GM12878 (cell line): Measurements from ENCODE around the gene DAO. TPM values are rescaled to one million over a fixed set of nuclear protein-coding genes. Genes with fewer than 3 reads are reported as not detected.
A peak's percentile ranks its signal among the peaks of the same experiment; 100 is the strongest.

Source experiments
- CHD2 ChIP-seq: IDR thresholded peaks from 2 replicates; pipeline ENCODE4 v1.6.1; 2011; ENCODE audit warnings: low read depth, low read length, improper control_type of control experiment, borderline replicate concordance
- HDGF ChIP-seq: fragments of 450-650 bp; IDR thresholded peaks from 2 replicates; pipeline ENCODE4 v1.6.1; 2016; ENCODE audit warnings: antibody characterized with exemption
- KLF5 ChIP-seq: fragments of 450-650 bp; IDR thresholded peaks from 2 replicates; pipeline ENCODE4 v1.6.1; 2014; ENCODE audit warnings: mild to moderate bottlenecking; ENCODE audit not compliant: partially characterized antibody
- NFYB ChIP-seq: IDR thresholded peaks from 2 replicates; pipeline ENCODE4 v1.6.1; 2011; ENCODE audit warnings: low read depth, mild to moderate bottlenecking, low read length, improper control_type of control experiment, moderate library complexity; ENCODE audit not compliant: insufficient read depth
- NR2F1 ChIP-seq: fragments of 450-650 bp; conservative IDR thresholded peaks from 2 replicates; pipeline ENCODE4 v1.6.1; 2017; ENCODE audit warnings: mild to moderate bottlenecking
- PML ChIP-seq: IDR thresholded peaks from 2 replicates; pipeline ENCODE4 v1.6.1; 2012; ENCODE audit warnings: low read length, inconsistent platforms
- POLR2AphosphoS2 ChIP-seq: IDR thresholded peaks from 2 replicates; pipeline ENCODE4 v1.6.1; 2011; ENCODE audit warnings: low read depth, mild to moderate bottlenecking, low read length, improper control_type of control experiment, moderate library complexity
- POLR2AphosphoS5 ChIP-seq: IDR thresholded peaks from 2 replicates; pipeline ENCODE4 v1.6.1; 2011; ENCODE audit warnings: mild to moderate bottlenecking, low read length, inconsistent platforms
- POU2F2 ChIP-seq: IDR thresholded peaks from 3 replicates; pipeline ENCODE4 v1.6.1; 2011; ENCODE audit warnings: low read depth, mild to moderate bottlenecking, low read length, borderline replicate concordance
- RCOR1 ChIP-seq: conservative IDR thresholded peaks from 2 replicates; pipeline ENCODE4 v1.6.1; 2012; ENCODE audit warnings: low read depth, low read length, improper control_type of control experiment
- RFX5 ChIP-seq: IDR thresholded peaks from 2 replicates; pipeline ENCODE4 v1.6.1; 2011; ENCODE audit warnings: low read depth, low read length, improper control_type of control experiment
- SIN3A ChIP-seq: IDR thresholded peaks from 2 replicates; pipeline ENCODE4 v1.6.1; 2012; ENCODE audit warnings: low read depth, low read length, improper control_type of control experiment
- SP1 ChIP-seq: IDR thresholded peaks from one replicate; pipeline ENCODE4 v1.6.1; 2011; ENCODE audit warnings: low read depth, low read length
- SREBF2 ChIP-seq: IDR thresholded peaks from 2 replicates; pipeline ENCODE4 v1.6.1; 2012; ENCODE audit warnings: mild to moderate bottlenecking, low read length
- TAF1 ChIP-seq: IDR thresholded peaks from 2 replicates; pipeline ENCODE4 v1.6.1; 2011; ENCODE audit warnings: mild to moderate bottlenecking, low read depth, low read length, borderline replicate concordance
- TCF12 ChIP-seq: IDR thresholded peaks from 2 replicates; pipeline ENCODE4 v1.6.1; 2011; ENCODE audit warnings: low read depth, mild to moderate bottlenecking, low read length
- TCF3 ChIP-seq: IDR thresholded peaks from 2 replicates; pipeline ENCODE4 v1.6.1; 2012; ENCODE audit warnings: low read depth, mild to moderate bottlenecking, low read length, borderline replicate concordance; ENCODE audit not compliant: insufficient read depth
- YY1 ChIP-seq: IDR thresholded peaks from 2 replicates; pipeline ENCODE4 v1.6.1; 2011; ENCODE audit warnings: low read depth, mild to moderate bottlenecking, low read length
- ZBED1 ChIP-seq: IDR thresholded peaks from 2 replicates; pipeline ENCODE4 v1.6.1; 2016; ENCODE audit warnings: borderline replicate concordance
- polyA plus RNA-seq, 11 experiments: library from polyadenylated mRNA; depleted of rRNA in 4 of 11; unstranded in 6 of 11; stranded (reverse) in 5 of 11; fragments of >200 nt; fragmentation: Nextera tagmentation in 4 of 11; fragmentation: Illumina TruSeq in 1 of 11; extraction: Ambion mirVana in 4 of 11; extraction: Trizol in 1 of 11; gene quantifications; 1 replicate in 1 of 11; 2 replicates in 10 of 11; pipeline versions ENCODE4 v1.2.1 to v1.2.3, GENCODE V29; 2011 to 2016; ENCODE audit warnings: inconsistent platforms in 2 of 11, missing spikeins in 2 of 11, low read depth in 1 of 11
- total RNA-seq, 4 experiments: library from RNA; depleted of rRNA in 3 of 4; stranded (reverse); fragments of >200 nt in 3 of 4; fragmentation: Illumina TruSeq in 1 of 4; extraction: Trizol in 1 of 4; gene quantifications; 2 replicates each; pipeline versions ENCODE4 v1.2.1 to v1.2.3, GENCODE V29; 2013 to 2021
- TF ChIP-seq, protein P1 (sequence below): fragments of 450-650 bp; IDR thresholded peaks from 2 replicates; pipeline ENCODE4 v1.6.1; 2017; ENCODE audit warnings: borderline replicate concordance
- TF ChIP-seq, protein P2 (sequence below): IDR thresholded peaks from 2 replicates; pipeline ENCODE4 v1.6.1; 2011; ENCODE audit warnings: mild to moderate bottlenecking, low read depth, low read length, moderate library complexity; ENCODE audit not compliant: insufficient replicate concordance
- TF ChIP-seq, protein P3 (sequence below): IDR thresholded peaks from 2 replicates; pipeline ENCODE4 v1.6.1; 2011; ENCODE audit warnings: borderline replicate concordance, low read depth, mild to moderate bottlenecking, moderate library complexity, low read length; ENCODE audit not compliant: insufficient read depth, poor library complexity, severe bottlenecking
- TF ChIP-seq, protein P4 (sequence below): fragments of 450-650 bp; IDR thresholded peaks from 2 replicates; pipeline ENCODE4 v1.6.1; 2017; ENCODE audit warnings: mild to moderate bottlenecking, moderate library complexity

Gene DAO
- total and polyA plus RNA-seq, 10 of the 15 experiments (the other 5 are each of a cell fraction or from before 2014, with no cell fraction given), result 0.15 TPM; not detected in 9

DNA sequence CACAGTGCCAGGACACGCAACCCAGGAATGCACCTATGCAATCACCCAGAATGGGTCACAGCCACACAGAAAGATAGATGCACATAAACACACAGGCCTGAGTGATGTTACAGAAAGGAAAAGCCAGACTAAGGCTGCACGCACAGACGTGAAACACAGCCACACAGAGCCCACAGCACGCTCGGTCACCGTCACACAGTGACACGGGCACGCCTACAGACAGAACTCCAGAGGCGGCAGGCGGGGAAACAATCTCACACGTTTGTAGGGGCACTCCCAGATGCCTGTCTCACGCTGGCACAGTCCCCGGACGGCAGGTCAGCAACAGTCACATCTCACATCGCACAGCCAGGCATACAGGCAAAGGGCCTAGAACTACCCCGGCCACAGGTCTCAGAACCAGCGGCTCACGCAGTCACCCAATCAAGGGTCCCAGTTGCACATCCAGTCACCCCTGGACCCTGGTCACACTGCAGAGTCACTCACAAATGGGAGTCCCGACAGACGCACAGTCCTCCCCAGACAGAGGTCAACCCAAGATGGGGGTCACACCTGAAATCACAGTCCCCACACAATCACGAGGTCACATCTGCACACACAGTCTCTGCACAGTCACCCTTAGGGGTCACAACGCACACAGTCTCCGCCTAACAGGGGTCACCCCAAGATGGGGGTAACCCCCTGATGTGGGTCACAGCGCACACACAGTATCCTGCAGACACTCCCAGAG, 23.3 kb upstream of the DAO start (continued):
- TF ChIP-seq YY1, result 0 out of 2 replicates have a peak, but pooled peaks have one; percentile 2
- no peak for TF ChIP-seq RCOR1
- TF ChIP-seq CHD2, result peak; percentile 67; the same call in 1 of the 2 replicates
- TF ChIP-seq, protein P1, sequence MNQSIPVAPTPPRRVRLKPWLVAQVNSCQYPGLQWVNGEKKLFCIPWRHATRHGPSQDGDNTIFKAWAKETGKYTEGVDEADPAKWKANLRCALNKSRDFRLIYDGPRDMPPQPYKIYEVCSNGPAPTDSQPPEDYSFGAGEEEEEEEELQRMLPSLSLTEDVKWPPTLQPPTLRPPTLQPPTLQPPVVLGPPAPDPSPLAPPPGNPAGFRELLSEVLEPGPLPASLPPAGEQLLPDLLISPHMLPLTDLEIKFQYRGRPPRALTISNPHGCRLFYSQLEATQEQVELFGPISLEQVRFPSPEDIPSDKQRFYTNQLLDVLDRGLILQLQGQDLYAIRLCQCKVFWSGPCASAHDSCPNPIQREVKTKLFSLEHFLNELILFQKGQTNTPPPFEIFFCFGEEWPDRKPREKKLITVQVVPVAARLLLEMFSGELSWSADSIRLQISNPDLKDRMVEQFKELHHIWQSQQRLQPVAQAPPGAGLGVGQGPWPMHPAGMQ, result no peak
- TF ChIP-seq TCF3, result peak; percentile 46; the same call in 1 of the 2 replicates
- 0 out of 2 replicates have a peak, but pooled peaks have one; percentile 19 for TF ChIP-seq TAF1
- TF ChIP-seq SREBF2, result no peak
- TF ChIP-seq NFYB, result no peak
- TF ChIP-seq TCF12, result peak; percentile 37; the same call in 1 of the 2 replicates
- no peak for TF ChIP-seq ZBED1
- peak; percentile 20 for TF ChIP-seq KLF5
- TF ChIP-seq RFX5, result no peak
- 0 out of 2 replicates have a peak, but pooled peaks have one; percentile 50 for TF ChIP-seq PML
- TF ChIP-seq, protein P2, sequence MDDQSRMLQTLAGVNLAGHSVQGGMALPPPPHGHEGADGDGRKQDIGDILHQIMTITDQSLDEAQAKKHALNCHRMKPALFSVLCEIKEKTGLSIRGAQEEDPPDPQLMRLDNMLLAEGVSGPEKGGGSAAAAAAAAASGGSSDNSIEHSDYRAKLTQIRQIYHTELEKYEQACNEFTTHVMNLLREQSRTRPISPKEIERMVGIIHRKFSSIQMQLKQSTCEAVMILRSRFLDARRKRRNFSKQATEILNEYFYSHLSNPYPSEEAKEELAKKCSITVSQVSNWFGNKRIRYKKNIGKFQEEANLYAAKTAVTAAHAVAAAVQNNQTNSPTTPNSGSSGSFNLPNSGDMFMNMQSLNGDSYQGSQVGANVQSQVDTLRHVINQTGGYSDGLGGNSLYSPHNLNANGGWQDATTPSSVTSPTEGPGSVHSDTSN, result peak; percentile 66
- 0 out of 2 replicates have a peak, but pooled peaks have one; percentile 93 for TF ChIP-seq NR2F1
- TF ChIP-seq, protein P3, sequence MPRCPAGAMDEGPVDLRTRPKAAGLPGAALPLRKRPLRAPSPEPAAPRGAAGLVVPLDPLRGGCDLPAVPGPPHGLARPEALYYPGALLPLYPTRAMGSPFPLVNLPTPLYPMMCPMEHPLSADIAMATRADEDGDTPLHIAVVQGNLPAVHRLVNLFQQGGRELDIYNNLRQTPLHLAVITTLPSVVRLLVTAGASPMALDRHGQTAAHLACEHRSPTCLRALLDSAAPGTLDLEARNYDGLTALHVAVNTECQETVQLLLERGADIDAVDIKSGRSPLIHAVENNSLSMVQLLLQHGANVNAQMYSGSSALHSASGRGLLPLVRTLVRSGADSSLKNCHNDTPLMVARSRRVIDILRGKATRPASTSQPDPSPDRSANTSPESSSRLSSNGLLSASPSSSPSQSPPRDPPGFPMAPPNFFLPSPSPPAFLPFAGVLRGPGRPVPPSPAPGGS, result peak; percentile 79
- TF ChIP-seq POLR2AphosphoS5, result peak; percentile 96
- peak; percentile 38 for TF ChIP-seq SP1
- peak; percentile 52; the same call in 1 of the 2 replicates for TF ChIP-seq HDGF
- TF ChIP-seq, protein P4, sequence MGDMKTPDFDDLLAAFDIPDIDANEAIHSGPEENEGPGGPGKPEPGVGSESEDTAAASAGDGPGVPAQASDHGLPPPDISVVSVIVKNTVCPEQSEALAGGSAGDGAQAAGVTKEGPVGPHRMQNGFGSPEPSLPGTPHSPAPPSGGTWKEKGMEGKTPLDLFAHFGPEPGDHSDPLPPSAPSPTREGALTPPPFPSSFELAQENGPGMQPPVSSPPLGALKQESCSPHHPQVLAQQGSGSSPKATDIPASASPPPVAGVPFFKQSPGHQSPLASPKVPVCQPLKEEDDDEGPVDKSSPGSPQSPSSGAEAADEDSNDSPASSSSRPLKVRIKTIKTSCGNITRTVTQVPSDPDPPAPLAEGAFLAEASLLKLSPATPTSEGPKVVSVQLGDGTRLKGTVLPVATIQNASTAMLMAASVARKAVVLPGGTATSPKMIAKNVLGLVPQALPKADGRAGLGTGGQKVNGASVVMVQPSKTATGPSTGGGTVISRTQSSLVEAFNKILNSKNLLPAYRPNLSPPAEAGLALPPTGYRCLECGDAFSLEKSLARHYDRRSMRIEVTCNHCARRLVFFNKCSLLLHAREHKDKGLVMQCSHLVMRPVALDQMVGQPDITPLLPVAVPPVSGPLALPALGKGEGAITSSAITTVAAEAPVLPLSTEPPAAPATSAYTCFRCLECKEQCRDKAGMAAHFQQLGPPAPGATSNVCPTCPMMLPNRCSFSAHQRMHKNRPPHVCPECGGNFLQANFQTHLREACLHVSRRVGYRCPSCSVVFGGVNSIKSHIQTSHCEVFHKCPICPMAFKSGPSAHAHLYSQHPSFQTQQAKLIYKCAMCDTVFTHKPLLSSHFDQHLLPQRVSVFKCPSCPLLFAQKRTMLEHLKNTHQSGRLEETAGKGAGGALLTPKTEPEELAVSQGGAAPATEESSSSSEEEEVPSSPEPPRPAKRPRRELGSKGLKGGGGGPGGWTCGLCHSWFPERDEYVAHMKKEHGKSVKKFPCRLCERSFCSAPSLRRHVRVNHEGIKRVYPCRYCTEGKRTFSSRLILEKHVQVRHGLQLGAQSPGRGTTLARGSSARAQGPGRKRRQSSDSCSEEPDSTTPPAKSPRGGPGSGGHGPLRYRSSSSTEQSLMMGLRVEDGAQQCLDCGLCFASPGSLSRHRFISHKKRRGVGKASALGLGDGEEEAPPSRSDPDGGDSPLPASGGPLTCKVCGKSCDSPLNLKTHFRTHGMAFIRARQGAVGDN, result peak; percentile 64; the same call in 1 of the 2 replicates
- peak; percentile 69; the same call in 1 of the 3 replicates for TF ChIP-seq POU2F2
- peak; percentile 43; the same call in 1 of the 2 replicates for TF ChIP-seq POLR2AphosphoS2
- TF ChIP-seq SIN3A, result peak; percentile 54; the same call in 1 of the 2 replicates
